ENCODE results near the gene KISS1R. TPM values are rescaled to one million over a fixed set of nuclear protein-coding genes. Genes with fewer than 3 reads are reported as not detected.
"Not testable (repeated sequence)": the region's sequence is repeated elsewhere in the genome, so short reads cannot be mapped to it uniquely, and the experiment has no call there.

KISS1R gene
- total RNA-seq, 1 donor from 2014 or later: not detected

DNA sequence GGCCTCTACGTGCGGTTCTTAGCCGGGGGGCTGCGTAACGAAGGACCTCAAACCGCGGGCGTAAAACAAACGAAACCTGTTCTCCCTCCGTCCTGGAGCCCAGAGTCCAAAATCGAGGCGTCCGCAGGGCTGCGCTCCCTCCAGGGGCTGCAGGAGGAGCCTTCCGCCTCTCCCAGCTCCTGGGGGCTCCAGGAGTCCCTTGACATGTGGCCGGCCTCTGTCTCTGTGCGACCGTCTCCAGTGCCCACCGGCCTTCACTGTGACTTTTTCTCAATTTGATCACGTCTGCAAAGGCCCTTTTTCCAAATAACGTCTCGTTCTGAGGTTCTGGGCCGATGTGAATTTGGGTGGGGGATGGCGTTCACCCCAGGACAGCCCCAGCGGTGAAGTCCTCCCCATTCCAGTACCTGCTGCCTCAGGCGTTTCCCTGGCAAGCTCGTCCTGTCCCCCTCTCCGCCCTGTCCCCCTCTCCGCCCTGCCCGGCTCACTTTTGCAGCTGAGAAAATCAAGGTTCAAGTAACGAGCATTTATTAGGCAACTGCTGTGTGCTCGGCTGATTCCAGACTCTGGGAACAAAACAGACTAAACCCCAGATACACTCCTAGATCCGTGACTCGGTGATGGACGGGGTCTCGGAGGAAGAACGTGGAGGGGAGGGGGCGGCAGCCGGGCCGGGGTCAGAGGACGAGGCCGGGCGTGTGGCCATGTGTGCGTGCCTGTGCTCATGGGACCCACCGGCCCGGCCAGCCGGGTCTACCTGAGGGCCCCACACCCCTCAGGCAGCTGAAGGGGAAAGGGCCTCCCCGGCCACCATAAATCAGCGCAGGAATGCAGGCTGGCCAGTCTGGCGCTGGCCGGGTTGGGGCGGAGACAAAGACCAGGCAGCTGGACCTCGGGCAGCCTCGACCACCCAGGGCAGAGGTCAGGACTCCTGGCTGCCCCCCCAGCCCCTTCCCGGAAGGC lies 39.0 kb downstream of the KISS1R start:
- peak overlapping the region; percentile 82 for H3K27ac Mint-ChIP-seq (ENCODE audit: unreplicated experiment)
- H3K27me3 Mint-ChIP-seq (ENCODE audit: unreplicated experiment): peaks cover 5% of the 10 kb centered on the region
- peak overlapping the region; percentile 38 for H3K4me3 Mint-ChIP-seq (ENCODE audit: unreplicated experiment)

GRCh38 chr19:956766-957440 lies 39.8 kb downstream of the KISS1R start:
- Mint-ChIP-seq H3K27me3 (ENCODE audit: unreplicated experiment) (peaks cover 5% of the 10 kb centered on the region), H3K4me1 (ENCODE audit: low read depth, unreplicated experiment) (peaks cover 8% of the 10 kb centered on the region), H3K4me3 (ENCODE audit: unreplicated experiment) (no peak overlapping the region), H3K27ac (ENCODE audit: unreplicated experiment) (peak overlapping the region; percentile 72), H3K36me3 (ENCODE audit: unreplicated experiment) (no peaks in the 10 kb centered on the region), H3K9me3 (ENCODE audit: unreplicated experiment) (peaks cover 2% of the 10 kb centered on the region)
- TF ChIP-seq, protein P1, sequence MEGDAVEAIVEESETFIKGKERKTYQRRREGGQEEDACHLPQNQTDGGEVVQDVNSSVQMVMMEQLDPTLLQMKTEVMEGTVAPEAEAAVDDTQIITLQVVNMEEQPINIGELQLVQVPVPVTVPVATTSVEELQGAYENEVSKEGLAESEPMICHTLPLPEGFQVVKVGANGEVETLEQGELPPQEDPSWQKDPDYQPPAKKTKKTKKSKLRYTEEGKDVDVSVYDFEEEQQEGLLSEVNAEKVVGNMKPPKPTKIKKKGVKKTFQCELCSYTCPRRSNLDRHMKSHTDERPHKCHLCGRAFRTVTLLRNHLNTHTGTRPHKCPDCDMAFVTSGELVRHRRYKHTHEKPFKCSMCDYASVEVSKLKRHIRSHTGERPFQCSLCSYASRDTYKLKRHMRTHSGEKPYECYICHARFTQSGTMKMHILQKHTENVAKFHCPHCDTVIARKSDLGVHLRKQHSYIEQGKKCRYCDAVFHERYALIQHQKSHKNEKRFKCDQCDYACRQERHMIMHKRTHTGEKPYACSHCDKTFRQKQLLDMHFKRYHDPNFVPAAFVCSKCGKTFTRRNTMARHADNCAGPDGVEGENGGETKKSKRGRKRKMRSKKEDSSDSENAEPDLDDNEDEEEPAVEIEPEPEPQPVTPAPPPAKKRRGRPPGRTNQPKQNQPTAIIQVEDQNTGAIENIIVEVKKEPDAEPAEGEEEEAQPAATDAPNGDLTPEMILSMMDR (IDR thresholded peaks at IDR 0.05; ENCODE audit: partially characterized antibody, unreplicated experiment): no peak
- peak; percentile 60 for DNase-seq

More for the DNA sequence above, 39.0 kb downstream of the KISS1R start:
- DNase-seq: peak; percentile 56
- Mint-ChIP-seq H3K4me1 (ENCODE audit: low read depth, unreplicated experiment) (peaks cover 8% of the 10 kb centered on the region), H3K36me3 (ENCODE audit: unreplicated experiment) (no peaks in the 10 kb centered on the region), H3K9me3 (ENCODE audit: unreplicated experiment) (no peaks in the 10 kb centered on the region)
- TF ChIP-seq, protein P1 (IDR thresholded peaks at IDR 0.05; ENCODE audit: partially characterized antibody, unreplicated experiment): no peak

- not testable (repeated sequence) for H3K4me3 Mint-ChIP-seq (ENCODE audit: unreplicated experiment)
These were observed 40.4 kb downstream of the KISS1R start for GRCh38 chr19:957578-957977.

GRCh38 chr19:958967-959855 lies 42.1 kb downstream of the KISS1R start:
- Mint-ChIP-seq H3K27ac (ENCODE audit: unreplicated experiment) (no peak overlapping the region), H3K4me1 (ENCODE audit: low read depth, unreplicated experiment) (peaks cover 11% of the 10 kb centered on the region), H3K9me3 (ENCODE audit: unreplicated experiment) (peaks cover 4% of the 10 kb centered on the region), H3K4me3 (ENCODE audit: unreplicated experiment) (no peak overlapping the region), H3K36me3 (ENCODE audit: unreplicated experiment) (no peaks in the 10 kb centered on the region), H3K27me3 (ENCODE audit: unreplicated experiment) (peaks cover 5% of the 10 kb centered on the region)
- DNase-seq: no peak
- TF ChIP-seq, protein P1 (IDR thresholded peaks at IDR 0.05; ENCODE audit: partially characterized antibody, unreplicated experiment): no peak

More at GRCh38 chr19:957578-957977, 40.4 kb downstream of the KISS1R start:
- peak overlapping the region; percentile 72 for H3K27ac Mint-ChIP-seq (ENCODE audit: unreplicated experiment)
- not testable (repeated sequence) for H3K36me3 Mint-ChIP-seq (ENCODE audit: unreplicated experiment); DNase-seq; H3K27me3 Mint-ChIP-seq (ENCODE audit: unreplicated experiment); H3K9me3 Mint-ChIP-seq (ENCODE audit: unreplicated experiment)
- peaks cover 11% of the 10 kb centered on the region for H3K4me1 Mint-ChIP-seq (ENCODE audit: low read depth, unreplicated experiment)

DNA sequence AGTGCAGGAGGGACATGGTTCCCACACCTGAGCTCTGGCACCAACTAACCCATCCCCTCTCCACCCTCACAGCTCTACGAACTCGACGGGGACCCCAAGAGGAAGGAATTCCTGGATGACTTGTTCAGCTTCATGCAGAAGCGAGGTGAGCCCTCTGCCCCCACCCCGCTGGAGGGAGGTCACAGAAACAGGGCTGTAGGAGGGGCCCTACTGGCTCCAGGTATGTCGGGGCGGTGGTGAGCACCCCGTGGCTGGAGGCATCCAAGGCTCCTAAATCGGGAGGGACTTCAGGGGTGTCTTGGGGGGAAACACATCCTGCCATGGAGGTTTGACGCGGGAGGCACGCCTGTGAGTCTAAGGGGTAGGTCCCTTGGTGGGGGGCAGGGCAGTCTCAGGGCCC lies 42.9 kb downstream of the KISS1R start:
- peaks cover 4% of the 10 kb centered on the region for H3K9me3 Mint-ChIP-seq (ENCODE audit: unreplicated experiment)
- H3K27me3 Mint-ChIP-seq (ENCODE audit: unreplicated experiment): peaks cover 6% of the 10 kb centered on the region
- no peak overlapping the region for H3K27ac Mint-ChIP-seq (ENCODE audit: unreplicated experiment)
- no peak for DNase-seq
- peaks cover 11% of the 10 kb centered on the region for H3K4me1 Mint-ChIP-seq (ENCODE audit: low read depth, unreplicated experiment)
- no peak overlapping the region for H3K4me3 Mint-ChIP-seq (ENCODE audit: unreplicated experiment)
- TF ChIP-seq, protein P1 (IDR thresholded peaks at IDR 0.05; ENCODE audit: partially characterized antibody, unreplicated experiment): no peak
- peaks cover 2% of the 10 kb centered on the region for H3K36me3 Mint-ChIP-seq (ENCODE audit: unreplicated experiment)
